IPS DF 6.9 (cell line): Measurements from ENCODE around the gene NHSL2.

Source experiments
- DNase-seq: peaks from one replicate; pipeline ENCODE4 v3.0.0-alpha.2; 2013; ENCODE audit warnings: low read depth, low spot score
- H3K27ac ChIP-seq: one replicate; pipeline ENCODE4 v1.5.1; 2013; ENCODE audit warnings: low read length, control low read depth
- H3K27me3 ChIP-seq: 2 replicates; pipeline ENCODE4 v1.6.1; 2013; ENCODE audit warnings: mild to moderate bottlenecking, low read length; ENCODE audit not compliant: control insufficient read depth, insufficient read depth
- H3K36me3 ChIP-seq: 2 replicates; pipeline ENCODE4 v1.6.1; 2013; ENCODE audit warnings: low read length; ENCODE audit not compliant: control insufficient read depth, insufficient read depth
- H3K4me1 ChIP-seq: 2 replicates; pipeline ENCODE4 v1.6.1; 2013; ENCODE audit warnings: low read length; ENCODE audit not compliant: control insufficient read depth, insufficient read depth
- H3K4me3 ChIP-seq: 2 replicates; pipeline ENCODE4 v1.5.1; 2013; ENCODE audit warnings: mild to moderate bottlenecking, low read length
- H3K9me3 ChIP-seq: 2 replicates; pipeline ENCODE4 v1.6.1; 2013; ENCODE audit warnings: low read length, inconsistent platforms; ENCODE audit not compliant: control insufficient read depth, insufficient read depth
- WGBS: extraction: QIAGEN DNeasy Blood & Tissue Kit; methylation state at CpG from one replicate; pipeline ENCODE4 v1.1.7; 2013; ENCODE audit warnings: mixed read lengths, missing lambda C conversion rate; ENCODE audit not compliant: insufficient read length, insufficient coverage; 5-methylcytosine and 5-hydroxymethylcytosine counted together

Gene NHSL2

GRCh38 chrX:71978164-71978563 is 67.5 kb downstream of the NHSL2 start:
- no peaks in the 10 kb centered on the region for H3K36me3 ChIP-seq
- no peaks in the 10 kb centered on the region for H3K4me1 ChIP-seq
- DNase-seq: no peak
- no peaks in the 10 kb centered on the region for H3K9me3 ChIP-seq
- no CpG with 5 or more reads among the region's 3 CpGs for WGBS
- H3K27me3 ChIP-seq: no peaks in the 10 kb centered on the region
- no peak overlapping the region for H3K4me3 ChIP-seq
- no peak overlapping the region for H3K27ac ChIP-seq

GRCh38 chrX:71989768-71990426 is 79.3 kb downstream of the NHSL2 start:
- Histone ChIP-seq H3K36me3 (no peaks in the 10 kb centered on the region), H3K4me1 (no peaks in the 10 kb centered on the region; the same call in 1 of the 2 replicates), H3K27ac (no peak overlapping the region), H3K27me3 (no peaks in the 10 kb centered on the region), H3K9me3 (no peaks in the 10 kb centered on the region), H3K4me3 (no peak overlapping the region)
- no CpG with 5 or more reads among the region's 9 CpGs for WGBS
- no peak for DNase-seq

- DNase-seq: no peak
- Histone ChIP-seq H3K36me3 (no peaks in the 10 kb centered on the region), H3K27ac (no peak overlapping the region), H3K27me3 (no peaks in the 10 kb centered on the region), H3K9me3 (no peaks in the 10 kb centered on the region), H3K4me3 (no peak overlapping the region), H3K4me1 (no peaks in the 10 kb centered on the region; the same call in 1 of the 2 replicates)
- WGBS: no CpG with 5 or more reads among the region's 2 CpGs
These were observed 79.9 kb downstream of the NHSL2 start for GRCh38 chrX:71990518-71990917.

- Histone ChIP-seq H3K27ac (no peak overlapping the region), H3K36me3 (no peaks in the 10 kb centered on the region), H3K4me1 (no peaks in the 10 kb centered on the region; the same call in 1 of the 2 replicates), H3K4me3 (no peak overlapping the region), H3K27me3 (no peaks in the 10 kb centered on the region), H3K9me3 (no peaks in the 10 kb centered on the region)
- DNase-seq: no peak
- WGBS: no CpG with 5 or more reads among the region's 4 CpGs
These were observed 80.5 kb downstream of the NHSL2 start for GRCh38 chrX:71991164-71991563.

GRCh38 chrX:71992711-71993110 is 82.1 kb downstream of the NHSL2 start:
- no peaks in the 10 kb centered on the region for H3K36me3 ChIP-seq
- H3K9me3 ChIP-seq: no peaks in the 10 kb centered on the region
- peaks cover 2% of the 10 kb centered on the region; the same call in 1 of the 2 replicates for H3K4me1 ChIP-seq
- DNase-seq: no peak
- H3K27ac ChIP-seq: no peak overlapping the region
- H3K27me3 ChIP-seq: no peaks in the 10 kb centered on the region
- WGBS: no CpG with 5 or more reads among the region's 8 CpGs
- H3K4me3 ChIP-seq: no peak overlapping the region

GRCh38 chrX:71993371-71993770 is 82.7 kb downstream of the NHSL2 start:
- Histone ChIP-seq H3K27me3 (no peaks in the 10 kb centered on the region), H3K9me3 (no peaks in the 10 kb centered on the region), H3K4me1 (peaks cover 2% of the 10 kb centered on the region; the same call in 1 of the 2 replicates), H3K27ac (no peak overlapping the region), H3K36me3 (no peaks in the 10 kb centered on the region), H3K4me3 (no peak overlapping the region)
- no CpG with 5 or more reads among the region's 2 CpGs for WGBS
- no peak for DNase-seq

- H3K27me3 ChIP-seq: no peaks in the 10 kb centered on the region
- DNase-seq: no peak
- H3K9me3 ChIP-seq: no peaks in the 10 kb centered on the region
- peaks cover 2% of the 10 kb centered on the region; the same call in 1 of the 2 replicates for H3K4me1 ChIP-seq
- H3K27ac ChIP-seq: no peak overlapping the region
- H3K4me3 ChIP-seq: no peak overlapping the region
- H3K36me3 ChIP-seq: no peaks in the 10 kb centered on the region
- WGBS: no CpG with 5 or more reads among the region's 2 CpGs
These were observed 84.0 kb downstream of the NHSL2 start for GRCh38 chrX:71994601-71995000.

- peaks cover 2% of the 10 kb centered on the region; the same call in 1 of the 2 replicates for H3K4me1 ChIP-seq
- WGBS: no CpG with 5 or more reads among the region's 2 CpGs
- no peaks in the 10 kb centered on the region for H3K9me3 ChIP-seq
These were observed 84.5 kb downstream of the NHSL2 start for GRCh38 chrX:71995122-71995521.

GRCh38 chrX:71996136-71996535 is 85.5 kb downstream of the NHSL2 start:
- Histone ChIP-seq H3K27ac (no peak overlapping the region), H3K36me3 (no peaks in the 10 kb centered on the region), H3K4me1 (peaks cover 3% of the 10 kb centered on the region; the same call in 1 of the 2 replicates), H3K27me3 (no peaks in the 10 kb centered on the region), H3K4me3 (no peak overlapping the region), H3K9me3 (no peaks in the 10 kb centered on the region)
- no peak for DNase-seq
- no CpG with 5 or more reads among the region's 3 CpGs for WGBS

More at GRCh38 chrX:71995122-71995521, 84.5 kb downstream of the NHSL2 start:
- no peak for DNase-seq
- Histone ChIP-seq H3K4me3 (no peak overlapping the region), H3K27ac (no peak overlapping the region), H3K27me3 (no peaks in the 10 kb centered on the region), H3K36me3 (no peaks in the 10 kb centered on the region)

- WGBS: no CpG with 5 or more reads among the region's 6 CpGs
- DNase-seq: no peak
- Histone ChIP-seq H3K4me1 (peaks cover 4% of the 10 kb centered on the region; the same call in 1 of the 2 replicates), H3K36me3 (no peaks in the 10 kb centered on the region), H3K4me3 (no peak overlapping the region), H3K9me3 (no peaks in the 10 kb centered on the region), H3K27ac (no peak overlapping the region), H3K27me3 (no peaks in the 10 kb centered on the region)
These were observed 86.2 kb downstream of the NHSL2 start for GRCh38 chrX:71996826-71997225.

- Histone ChIP-seq H3K4me3 (no peak overlapping the region), H3K9me3 (no peaks in the 10 kb centered on the region), H3K4me1 (peaks cover 4% of the 10 kb centered on the region; the same call in 1 of the 2 replicates), H3K27ac (no peak overlapping the region), H3K36me3 (no peaks in the 10 kb centered on the region), H3K27me3 (no peaks in the 10 kb centered on the region)
- no peak for DNase-seq
- WGBS: no CpG with 5 or more reads among the region's 3 CpGs
These were observed 86.7 kb downstream of the NHSL2 start for GRCh38 chrX:71997320-71997719.
